Measurements from ENCODE around the gene NBAS. TPM values are rescaled to one million over a fixed set of nuclear protein-coding genes. Genes with fewer than 3 reads are reported as not detected.

Gene NBAS
- total and polyA plus RNA-seq, 12 donors, result 26.4 to 79.1 (median 56.3) TPM

- H3K27me3 ChIP-seq, result no peaks in the 10 kb centered on the region
- no peak overlapping the region for H3K4me3 ChIP-seq
- 90 to 97% methylated on average over 2 of the region's 2 CpGs for WGBS, 2 donors
- peaks cover 0 to 73% (median 10%) of the 10 kb centered on the region in 9 donors for H3K36me3 ChIP-seq
- no peak for TF ChIP-seq CTCF (IDR thresholded peaks at IDR 0.05)
- no peaks in the 10 kb centered on the region for H3K4me1 ChIP-seq
- ATAC-seq, result no peak
- no peak overlapping the region for H3K27ac ChIP-seq
- DNase-seq, result no peak
- H3K9me3 ChIP-seq, result no peaks in the 10 kb centered on the region
- intact Hi-C loops (cut with DNase I), result loop anchor here in 1 of 10 donors (10.0 kb wide), 1 partner anchor 159 kb away; no protein-coding TSS in a partner anchor
Measured at GRCh38 chr2:15415748-15416147, 145.4 kb downstream of the NBAS start.

- no peak for TF ChIP-seq CTCF (IDR thresholded peaks at IDR 0.05)
- ATAC-seq, result peak in 4 of 8 donors; percentile 24 to 85 (median 49)
- WGBS, 2 donors, result 49 to 61% methylated on average over 6 of the region's 6 CpGs
- intact Hi-C loops (cut with DNase I), result loop anchor here in 2 of 10 donors (1.0 to 10.0 kb wide), 2 partner anchors 47 to 162 kb away; no protein-coding TSS in a partner anchor
- no peak for DNase-seq
- Histone ChIP-seq H3K27me3 (no peaks in the 10 kb centered on the region), H3K27ac (no peak overlapping the region), H3K4me3 (no peak overlapping the region), H3K36me3 (peaks cover 0 to 75% (median 16%) of the 10 kb centered on the region in 9 donors), H3K4me1 (no peaks in the 10 kb centered on the region), H3K9me3 (no peaks in the 10 kb centered on the region)
Measured at GRCh38 chr2:15412779-15413178, 148.4 kb downstream of the NBAS start.

- intact Hi-C loops (cut with DNase I), result loop anchor here in 2 of 10 donors (1.0 to 10.0 kb wide), 2 partner anchors 47 to 162 kb away; no protein-coding TSS in a partner anchor
- Histone ChIP-seq H3K27ac (no peak overlapping the region), H3K9me3 (no peaks in the 10 kb centered on the region), H3K4me1 (no peaks in the 10 kb centered on the region), H3K4me3 (no peak overlapping the region), H3K27me3 (no peaks in the 10 kb centered on the region), H3K36me3 (peaks cover 0 to 73% (median 16%) of the 10 kb centered on the region in 9 donors)
- 70 to 73% methylated on average over 3 of the region's 3 CpGs for WGBS, 2 donors
- TF ChIP-seq CTCF (IDR thresholded peaks at IDR 0.05), result no peak
- ATAC-seq (peak in 1 of 8 donors; percentile 20), DNase-seq (no peak)
Measured at GRCh38 chr2:15412309-15412708, 148.8 kb downstream of the NBAS start.

- Histone ChIP-seq H3K4me1 (no peaks in the 10 kb centered on the region), H3K27ac (no peak overlapping the region), H3K9me3 (no peaks in the 10 kb centered on the region), H3K27me3 (no peaks in the 10 kb centered on the region), H3K36me3 (peaks cover 0 to 59% (median 16%) of the 10 kb centered on the region in 9 donors), H3K4me3 (no peak overlapping the region)
- intact Hi-C loops (cut with DNase I), result loop anchor here in 1 of 10 donors (10.0 kb wide), 1 partner anchor 164 kb away; no protein-coding TSS in a partner anchor
- DNase-seq, result no peak
- TF ChIP-seq CTCF (IDR thresholded peaks at IDR 0.05), result no peak
- 97% methylated on average over 9 of the region's 9 CpGs for WGBS, 2 donors
- no peak for ATAC-seq
Measured at GRCh38 chr2:15410884-15411283, 150.2 kb downstream of the NBAS start.

All from heart right ventricle (tissue), 16 donors.